H1 (cell line): ENCODE data around the gene HEXIM2. TPM values are rescaled to one million over a fixed set of nuclear protein-coding genes. Genes with fewer than 3 reads are reported as not detected.
A peak's percentile ranks its signal among the peaks of the same experiment; 100 is the strongest.

Experiments
- BACH1 ChIP-seq: IDR thresholded peaks from 2 replicates; pipeline ENCODE4 v1.6.1; 2012; ENCODE audit warnings: low read length, improper control_type of control experiment
- CEBPB ChIP-seq: IDR thresholded peaks from 2 replicates; pipeline ENCODE4 v1.6.1; 2012; ENCODE audit warnings: low read depth, low read length
- CHD2 ChIP-seq: IDR thresholded peaks from 2 replicates; pipeline ENCODE4 v1.6.1; 2012; ENCODE audit warnings: low read length, improper control_type of control experiment
- GABPA ChIP-seq: IDR thresholded peaks from 2 replicates; pipeline ENCODE4 v1.6.1; 2011; ENCODE audit warnings: mild to moderate bottlenecking, low read length, moderate library complexity, borderline replicate concordance; ENCODE audit not compliant: insufficient read depth
- HDAC6 ChIP-seq: IDR thresholded peaks from one replicate; pipeline ENCODE4 v1.7.1; 2012; ENCODE audit warnings: low read depth, mild to moderate bottlenecking, inconsistent platforms, low read length, moderate library complexity
- JUND ChIP-seq: IDR thresholded peaks from 2 replicates; pipeline ENCODE4 v1.6.1; 2011; ENCODE audit warnings: mild to moderate bottlenecking, improper control_type of control experiment, low read length
- NRF1 ChIP-seq: IDR thresholded peaks from 2 replicates; pipeline ENCODE4 v1.6.1; 2011; ENCODE audit warnings: mild to moderate bottlenecking, low read depth, low read length, improper control_type of control experiment
- POLR2A ChIP-seq, 2 experiments: IDR thresholded peaks; 1 replicate in 1 of 2; 2 replicates in 1 of 2; pipeline ENCODE4 v1.6.1; 2011; ENCODE audit warnings: low read depth in 2 of 2, low read length in 2 of 2, mild to moderate bottlenecking in 2 of 2; ENCODE audit errors: control extremely low read depth in 1 of 2
- POLR2AphosphoS5 ChIP-seq: IDR thresholded peaks from 2 replicates; pipeline ENCODE4 v1.6.1; 2011; ENCODE audit warnings: low read depth, low read length
- RFX5 ChIP-seq: IDR thresholded peaks from 2 replicates; pipeline ENCODE4 v1.6.1; 2011; ENCODE audit warnings: low read depth, low read length, improper control_type of control experiment, borderline replicate concordance
- RXRA ChIP-seq: IDR thresholded peaks from 2 replicates; pipeline ENCODE4 v1.6.1; 2011; ENCODE audit warnings: low read depth, mild to moderate bottlenecking, low read length, moderate library complexity; ENCODE audit not compliant: insufficient read depth
- SIN3A ChIP-seq, 2 experiments: IDR thresholded peaks in 1 of 2; conservative IDR thresholded peaks in 1 of 2; 2 replicates each; pipeline ENCODE4 v1.6.1; 2011 to 2012; ENCODE audit warnings: low read length in 2 of 2, improper control_type of control experiment in 1 of 2, low read depth in 1 of 2, mild to moderate bottlenecking in 1 of 2
- SIRT6 ChIP-seq: IDR thresholded peaks from one replicate; pipeline ENCODE4 v1.7.1; 2012; ENCODE audit warnings: low read length, inconsistent platforms
- SP2 ChIP-seq: IDR thresholded peaks from 2 replicates; pipeline ENCODE4 v1.6.1; 2012; ENCODE audit warnings: mild to moderate bottlenecking, low read length, inconsistent platforms
- TAF1 ChIP-seq: IDR thresholded peaks from 2 replicates; pipeline ENCODE4 v1.6.1; 2011; ENCODE audit warnings: mild to moderate bottlenecking, low read depth, low read length
- TAF7 ChIP-seq: optimal IDR thresholded peaks from 2 replicates; pipeline ENCODE3; 2011; ENCODE audit warnings: low read depth, mild to moderate bottlenecking, inconsistent platforms, low read length, moderate library complexity, borderline replicate concordance
- polyA plus RNA-seq, 7 experiments: library from polyadenylated mRNA; depleted of rRNA in 3 of 7; stranded (reverse) in 5 of 7; unstranded in 2 of 7; fragments of >200 nt in 5 of 7; fragments of 200-250 nt in 2 of 7; gene quantifications; 1 replicate in 5 of 7; 2 replicates in 1 of 7; 4 replicates in 1 of 7; pipeline versions ENCODE4 v1.2.1 to v1.2.3, GENCODE V29; 2011 to 2013; ENCODE audit warnings: missing spikeins in 2 of 7, mixed read lengths in 2 of 7
- total RNA-seq: library from RNA; stranded (reverse); fragmentation: NEBNext Ultra II Directional; extraction: Animal tissue kit (Norgen Biotek cat#: 25700); gene quantifications from 2 replicates; pipeline ENCODE4 v1.2.1, GENCODE V29; 2021
- TF ChIP-seq, protein P1 (sequence below): IDR thresholded peaks from 2 replicates; pipeline ENCODE4 v1.6.1; 2012; ENCODE audit warnings: inconsistent platforms
- TF ChIP-seq, protein P2 (sequence below), 3 experiments: IDR thresholded peaks; 1 replicate in 2 of 3; 2 replicates in 1 of 3; pipeline versions ENCODE4 v1.5.1 to v1.6.1; 2011; ENCODE audit warnings: low read length in 3 of 3, mild to moderate bottlenecking in 3 of 3, inconsistent platforms in 2 of 3, low read depth in 1 of 3, moderate library complexity in 1 of 3; ENCODE audit not compliant: insufficient read depth in 1 of 3; ENCODE audit errors: control extremely low read depth in 1 of 3
- TF ChIP-seq, protein P3 (sequence below): IDR thresholded peaks from 2 replicates; pipeline ENCODE4 v1.6.1; 2011; ENCODE audit warnings: low read depth, mild to moderate bottlenecking, low read length; ENCODE audit not compliant: insufficient read depth
- TF ChIP-seq, protein P4 (sequence below): IDR thresholded peaks from 2 replicates; pipeline ENCODE4 v1.6.1; 2012; ENCODE audit warnings: inconsistent platforms

Gene HEXIM2
- total and polyA plus RNA-seq, 2 of the 8 experiments (the other 6 are each of a cell fraction or from before 2014, with no cell fraction given), result 7.5 to 13.2 TPM

DNA sequence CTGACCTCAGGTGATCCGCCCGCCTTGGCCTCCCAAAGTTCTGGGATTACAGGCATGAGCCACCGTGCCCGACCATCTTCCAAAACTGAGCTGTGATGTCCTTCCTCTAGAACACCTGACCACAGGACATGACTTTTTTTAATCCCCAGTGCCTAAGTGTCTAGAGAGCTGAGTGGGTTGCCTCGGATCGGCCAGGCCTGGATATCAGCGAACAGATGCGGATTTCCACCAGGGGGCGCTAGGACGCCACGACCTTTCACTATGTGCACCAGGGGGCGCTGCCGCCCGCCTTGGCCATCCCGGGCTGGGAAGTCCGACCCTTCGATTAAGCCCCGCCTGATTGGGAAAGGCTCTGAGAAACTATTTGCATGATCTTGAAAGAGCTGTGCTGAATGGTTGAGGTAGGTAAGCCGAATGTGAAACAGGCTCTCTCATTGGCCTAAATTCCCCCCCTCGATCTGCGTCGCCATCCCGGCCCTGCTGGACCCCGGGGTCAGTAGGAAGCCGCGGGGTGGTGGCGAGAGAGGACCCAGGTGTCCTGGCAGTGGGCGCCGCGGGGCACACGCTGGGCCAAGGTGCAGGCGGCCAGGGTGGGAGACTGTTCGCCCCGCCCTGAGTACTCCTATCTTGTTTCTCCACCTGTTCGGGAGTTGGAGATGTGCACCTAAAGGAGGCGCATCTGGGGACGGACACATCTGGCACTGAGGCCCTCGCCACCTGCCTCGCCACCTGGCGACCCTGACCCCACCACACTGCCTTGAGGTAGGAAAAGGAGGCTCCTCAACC, 26.3 kb upstream of the HEXIM2 start, which contains the start of gene ACBD4 (continued):
- TF ChIP-seq HDAC6 (no peak), CEBPB (peak; percentile 76), TAF7 (peak; percentile 92), JUND (peak; percentile 76), NRF1 (no peak), POLR2A (IDR thresholded peaks at IDR 0.05; ENCODE audit: control extremely low read depth in 1 of 2, low read depth in 2 of 2, low read length in 2 of 2) (0 out of 3 replicates have a peak, but pooled peaks of 1 of the 2 experiments have one; percentile 43), RFX5 (peak; percentile 29; the same call in 1 of the 2 replicates), SIRT6 (no peak), SIN3A (conservative IDR thresholded peaks at IDR 0.05 in 1 of 2, IDR thresholded peaks at IDR 0.05 in 1 of 2; ENCODE audit: low read depth in 1 of 2, low read length in 2 of 2) (peak in 1 of 2 experiments; percentile 88; a peak in 2 of 4 replicates), SP2 (no peak), POLR2AphosphoS5 (no peak), RXRA (no peak), GABPA (no peak), TAF1 (peak; percentile 34; the same call in 1 of the 2 replicates), CHD2 (peak; percentile 72; the same call in 1 of the 2 replicates), BACH1 (0 out of 2 replicates have a peak, but pooled peaks have one; percentile 10)
- TF ChIP-seq, protein P1, sequence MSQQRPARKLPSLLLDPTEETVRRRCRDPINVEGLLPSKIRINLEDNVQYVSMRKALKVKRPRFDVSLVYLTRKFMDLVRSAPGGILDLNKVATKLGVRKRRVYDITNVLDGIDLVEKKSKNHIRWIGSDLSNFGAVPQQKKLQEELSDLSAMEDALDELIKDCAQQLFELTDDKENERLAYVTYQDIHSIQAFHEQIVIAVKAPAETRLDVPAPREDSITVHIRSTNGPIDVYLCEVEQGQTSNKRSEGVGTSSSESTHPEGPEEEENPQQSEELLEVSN, result peak; percentile 95
- TF ChIP-seq, protein P2, sequence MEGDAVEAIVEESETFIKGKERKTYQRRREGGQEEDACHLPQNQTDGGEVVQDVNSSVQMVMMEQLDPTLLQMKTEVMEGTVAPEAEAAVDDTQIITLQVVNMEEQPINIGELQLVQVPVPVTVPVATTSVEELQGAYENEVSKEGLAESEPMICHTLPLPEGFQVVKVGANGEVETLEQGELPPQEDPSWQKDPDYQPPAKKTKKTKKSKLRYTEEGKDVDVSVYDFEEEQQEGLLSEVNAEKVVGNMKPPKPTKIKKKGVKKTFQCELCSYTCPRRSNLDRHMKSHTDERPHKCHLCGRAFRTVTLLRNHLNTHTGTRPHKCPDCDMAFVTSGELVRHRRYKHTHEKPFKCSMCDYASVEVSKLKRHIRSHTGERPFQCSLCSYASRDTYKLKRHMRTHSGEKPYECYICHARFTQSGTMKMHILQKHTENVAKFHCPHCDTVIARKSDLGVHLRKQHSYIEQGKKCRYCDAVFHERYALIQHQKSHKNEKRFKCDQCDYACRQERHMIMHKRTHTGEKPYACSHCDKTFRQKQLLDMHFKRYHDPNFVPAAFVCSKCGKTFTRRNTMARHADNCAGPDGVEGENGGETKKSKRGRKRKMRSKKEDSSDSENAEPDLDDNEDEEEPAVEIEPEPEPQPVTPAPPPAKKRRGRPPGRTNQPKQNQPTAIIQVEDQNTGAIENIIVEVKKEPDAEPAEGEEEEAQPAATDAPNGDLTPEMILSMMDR (IDR thresholded peaks at IDR 0.05; ENCODE audit: control extremely low read depth in 1 of 3, insufficient read depth in 1 of 3, low read depth in 1 of 3, low read length in 3 of 3), result peak; percentile 100
- TF ChIP-seq, protein P3, sequence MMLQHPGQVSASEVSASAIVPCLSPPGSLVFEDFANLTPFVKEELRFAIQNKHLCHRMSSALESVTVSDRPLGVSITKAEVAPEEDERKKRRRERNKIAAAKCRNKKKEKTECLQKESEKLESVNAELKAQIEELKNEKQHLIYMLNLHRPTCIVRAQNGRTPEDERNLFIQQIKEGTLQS, result peak; percentile 74; the same call in 1 of the 2 replicates
- TF ChIP-seq, protein P4, sequence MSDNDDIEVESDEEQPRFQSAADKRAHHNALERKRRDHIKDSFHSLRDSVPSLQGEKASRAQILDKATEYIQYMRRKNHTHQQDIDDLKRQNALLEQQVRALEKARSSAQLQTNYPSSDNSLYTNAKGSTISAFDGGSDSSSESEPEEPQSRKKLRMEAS, result peak; percentile 88
